GM12891 (cell line): ENCODE data around the gene TUB.

ENCODE experiments used
- POLR2A ChIP-seq: IDR thresholded peaks from 2 replicates; pipeline ENCODE4 v1.6.1; 2011; ENCODE audit warnings: low read depth, low read length, control low read depth
- POLR2AphosphoS5 ChIP-seq: IDR thresholded peaks from 2 replicates; pipeline ENCODE4 v1.6.1; 2011; ENCODE audit warnings: low read depth, low read length, control low read depth

DNA sequence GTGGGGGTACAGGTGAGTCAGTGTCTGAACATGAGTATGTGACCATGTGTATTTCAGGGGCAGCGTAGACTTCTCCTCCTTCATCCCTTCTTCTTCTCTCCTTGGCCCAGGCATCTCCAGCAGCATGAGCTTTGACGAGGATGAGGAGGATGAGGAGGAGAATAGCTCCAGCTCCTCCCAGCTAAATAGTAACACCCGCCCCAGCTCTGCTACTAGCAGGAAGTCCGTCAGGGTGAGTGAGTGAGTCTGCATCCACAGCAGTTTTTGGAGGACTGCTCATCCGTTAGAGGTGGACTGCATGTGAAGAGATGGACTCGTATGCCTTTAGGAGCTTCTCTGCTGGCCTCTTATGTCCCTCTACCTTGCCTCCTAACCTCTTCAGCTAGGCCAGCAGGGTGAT lies 15.6 kb downstream of the TUB start:
- no peak for TF ChIP-seq POLR2AphosphoS5
- TF ChIP-seq POLR2A: no peak
